Esophagus (tissue), 2 donors: Measurements from ENCODE around the gene ZSCAN21. TPM values are rescaled to one million over a fixed set of nuclear protein-coding genes. Genes with fewer than 3 reads are reported as not detected.

Experiments used
- H3K27ac ChIP-seq, 2 donors: one replicate each; pipeline ENCODE4 v1.5.1; 2013; ENCODE audit warnings: low read depth in 2 of 2, mild to moderate bottlenecking in 2 of 2, inconsistent platforms in 1 of 2, low read length in 1 of 2, moderate library complexity in 1 of 2
- H3K27me3 ChIP-seq, 2 donors: one replicate each; pipeline ENCODE4 v1.6.1; 2013; ENCODE audit warnings: low read length in 2 of 2, control low read depth in 1 of 2, mild to moderate bottlenecking in 1 of 2; ENCODE audit not compliant: insufficient read depth in 2 of 2, control insufficient read depth in 1 of 2
- H3K36me3 ChIP-seq, 2 donors: one replicate each; pipeline ENCODE4 v1.6.1; 2013; ENCODE audit warnings: low read length in 1 of 2; ENCODE audit not compliant: control insufficient read depth in 2 of 2, insufficient read depth in 2 of 2
- H3K4me1 ChIP-seq, 2 donors: one replicate each; pipeline ENCODE4 v1.6.1; 2013; ENCODE audit warnings: low read length in 1 of 2; ENCODE audit not compliant: control insufficient read depth in 2 of 2, insufficient read depth in 2 of 2
- H3K4me3 ChIP-seq, 2 donors: one replicate each; pipeline ENCODE4 v1.5.1; 2013; ENCODE audit warnings: low read length in 2 of 2, mild to moderate bottlenecking in 2 of 2, low read depth in 1 of 2, moderate library complexity in 1 of 2
- H3K9me3 ChIP-seq, 2 donors: one replicate each; pipeline ENCODE4 v1.6.1; 2013; ENCODE audit warnings: mild to moderate bottlenecking in 2 of 2, low read depth in 1 of 2, low read length in 1 of 2, moderate library complexity in 1 of 2; ENCODE audit not compliant: control insufficient read depth in 2 of 2, insufficient read depth in 1 of 2
- WGBS, 2 donors: extraction: QIAGEN DNeasy Blood & Tissue Kit; methylation state at CpG; one replicate each; pipeline ENCODE4 v1.1.7; 2013; 5-methylcytosine and 5-hydroxymethylcytosine counted together
- polyA plus RNA-seq, 2 donors: library from polyadenylated mRNA; stranded (reverse); fragments of 200-250 nt; gene quantifications; one replicate each; pipeline ENCODE4 v1.2.3, GENCODE V29; 2013
- donor health status: healthy with polysubstance abuse.
- donor health status: Bipolar disorder and iron deficiency.

Gene ZSCAN21
- polyA plus RNA-seq, 2 donors, result 3.8 to 3.9 TPM

GRCh38 chr7:100101016-100101862 lies 51.7 kb downstream of the ZSCAN21 start, which contains the start of the genes AP4M1 and MCM7:
Gene AP4M1 (plus strand): TSS chr7:100101643. CDS start chr7:100101715, 72 bp downstream.
Gene MCM7 (minus strand): TSS chr7:100101397. CDS start chr7:100101294, 103 bp downstream.
- no peaks in the 10 kb centered on the region for H3K9me3 ChIP-seq
- peaks cover 0 to 14% of the 10 kb centered on the region in 2 donors for H3K4me1 ChIP-seq
- H3K27me3 ChIP-seq, result no peaks in the 10 kb centered on the region
- peaks cover 9 to 33% of the 10 kb centered on the region in 2 donors for H3K36me3 ChIP-seq
- 1% methylated on average over 79 to 80 of the region's 80 CpGs for WGBS, 2 donors
- peak within 1 kb of the TSS; percentile 96 to 97 for H3K27ac ChIP-seq
- peak within 1 kb of the TSS; percentile 70 to 85 for H3K4me3 ChIP-seq

GRCh38 chr7:100102950-100103840 lies 53.6 kb downstream of the ZSCAN21 start:
- peaks cover 0 to 40% of the 10 kb centered on the region in 2 donors for H3K36me3 ChIP-seq
- peaks cover 0 to 14% of the 10 kb centered on the region in 2 donors for H3K4me1 ChIP-seq
- H3K4me3 ChIP-seq, result no peak overlapping the region
- WGBS, 2 donors, result 83 to 85% methylated on average over 17 of the region's 17 CpGs
- H3K27ac ChIP-seq, result peak overlapping the region in 1 of 2 donors; percentile 9
- no peaks in the 10 kb centered on the region for H3K27me3 ChIP-seq
- H3K9me3 ChIP-seq, result no peaks in the 10 kb centered on the region

GRCh38 chr7:100105534-100105933 lies 56.0 kb downstream of the ZSCAN21 start:
- H3K27me3 ChIP-seq, result no peaks in the 10 kb centered on the region
- peaks cover 0 to 6% of the 10 kb centered on the region in 2 donors for H3K4me1 ChIP-seq
- H3K9me3 ChIP-seq, result no peaks in the 10 kb centered on the region
- H3K36me3 ChIP-seq, result peaks cover 0 to 37% of the 10 kb centered on the region in 2 donors
- H3K27ac ChIP-seq, result no peak overlapping the region
- 94 to 98% methylated on average over 4 of the region's 4 CpGs for WGBS, 2 donors
- no peak overlapping the region for H3K4me3 ChIP-seq

GRCh38 chr7:100106633-100107032 lies 57.1 kb downstream of the ZSCAN21 start:
- 79 to 82% methylated on average over 17 of the region's 17 CpGs for WGBS, 2 donors
- Histone ChIP-seq H3K4me1 (peaks cover 0 to 6% of the 10 kb centered on the region in 2 donors), H3K27ac (no peak overlapping the region), H3K4me3 (no peak overlapping the region), H3K9me3 (no peaks in the 10 kb centered on the region), H3K36me3 (peaks cover 0 to 45% of the 10 kb centered on the region in 2 donors), H3K27me3 (no peaks in the 10 kb centered on the region)

- no peak overlapping the region for H3K27ac ChIP-seq
- H3K9me3 ChIP-seq, result no peaks in the 10 kb centered on the region
- H3K36me3 ChIP-seq, result peaks cover 0 to 51% of the 10 kb centered on the region in 2 donors
- no peaks in the 10 kb centered on the region for H3K27me3 ChIP-seq
- 78 to 82% methylated on average over 25 of the region's 25 CpGs for WGBS, 2 donors
- H3K4me3 ChIP-seq, result no peak overlapping the region
- H3K4me1 ChIP-seq, result peaks cover 0 to 5% of the 10 kb centered on the region in 2 donors
These were observed 57.7 kb downstream of the ZSCAN21 start for GRCh38 chr7:100107125-100107737.

GRCh38 chr7:100107890-100108289 lies 58.3 kb downstream of the ZSCAN21 start:
- no peak overlapping the region for H3K4me3 ChIP-seq
- H3K36me3 ChIP-seq, result peaks cover 0 to 51% of the 10 kb centered on the region in 2 donors
- WGBS, 2 donors, result 80 to 84% methylated on average over 9 to 11 of the region's 11 CpGs
- no peaks in the 10 kb centered on the region for H3K27me3 ChIP-seq
- no peaks in the 10 kb centered on the region for H3K4me1 ChIP-seq
- no peaks in the 10 kb centered on the region for H3K9me3 ChIP-seq
- no peak overlapping the region for H3K27ac ChIP-seq

- 90 to 92% methylated on average over 12 of the region's 12 CpGs for WGBS, 2 donors
- no peaks in the 10 kb centered on the region for H3K27me3 ChIP-seq
- no peaks in the 10 kb centered on the region for H3K4me1 ChIP-seq
- H3K27ac ChIP-seq, result no peak overlapping the region
- peaks cover 0 to 58% of the 10 kb centered on the region in 2 donors for H3K36me3 ChIP-seq
- H3K4me3 ChIP-seq, result no peak overlapping the region
- H3K9me3 ChIP-seq, result no peaks in the 10 kb centered on the region
These were observed 60.1 kb downstream of the ZSCAN21 start for GRCh38 chr7:100109521-100110163.

GRCh38 chr7:100111156-100111555 lies 61.6 kb downstream of the ZSCAN21 start:
- 95 to 96% methylated on average over 7 of the region's 7 CpGs for WGBS, 2 donors
- H3K27ac ChIP-seq, result no peak overlapping the region
- no peaks in the 10 kb centered on the region for H3K9me3 ChIP-seq
- no peak overlapping the region for H3K4me3 ChIP-seq
- peaks cover 0 to 49% of the 10 kb centered on the region in 2 donors for H3K36me3 ChIP-seq
- no peaks in the 10 kb centered on the region for H3K4me1 ChIP-seq
- no peaks in the 10 kb centered on the region for H3K27me3 ChIP-seq
